GM18511 (cell line): ENCODE measurements around the gene DLGAP5.
A peak's percentile ranks its signal among the peaks of the same experiment; 100 is the strongest.

Experiments used
- ATAC-seq: cut with Tn5 transposase; IDR thresholded peaks from one replicate; pipeline ENCODE4 v1.9.1; 2021; ENCODE audit warnings: mild to moderate bottlenecking, moderate library complexity; ENCODE audit not compliant: unreplicated experiment

The DLGAP5 gene

GRCh38 chr14:55191203-55192053 is at the start of gene DLGAP5:
Gene DLGAP5, minus strand, starts transcription at chr14:55191585. Its CDS starts 2,406 bp downstream, at chr14:55189179.
- peak; percentile 96 for ATAC-seq

GRCh38 chr14:55240526-55241178 is 49.3 kb upstream of the DLGAP5 start:
- ATAC-seq: no peak

GRCh38 chr14:55239320-55239719 is 47.9 kb upstream of the DLGAP5 start:
- no peak for ATAC-seq

- no peak for ATAC-seq
Measured at GRCh38 chr14:55238019-55238680, 46.8 kb upstream of the DLGAP5 start.

- ATAC-seq: no peak
Measured at GRCh38 chr14:55233591-55233990, 42.2 kb upstream of the DLGAP5 start.

- ATAC-seq: no peak
Measured at GRCh38 chr14:55228261-55228660, 36.9 kb upstream of the DLGAP5 start.

- ATAC-seq: no peak
Measured at GRCh38 chr14:55223364-55223763, 32.0 kb upstream of the DLGAP5 start.

GRCh38 chr14:55221968-55222367 is 30.6 kb upstream of the DLGAP5 start:
- no peak for ATAC-seq

- ATAC-seq: no peak
Measured at GRCh38 chr14:55221186-55221585, 29.8 kb upstream of the DLGAP5 start.

GRCh38 chr14:55220230-55220629 is 28.8 kb upstream of the DLGAP5 start:
- no peak for ATAC-seq

- ATAC-seq: no peak
Measured at GRCh38 chr14:55212634-55213033, 21.2 kb upstream of the DLGAP5 start.

GRCh38 chr14:55207832-55208231 is 16.4 kb upstream of the DLGAP5 start:
- no peak for ATAC-seq

- no peak for ATAC-seq
Measured at GRCh38 chr14:55206175-55206693, 14.8 kb upstream of the DLGAP5 start.

- ATAC-seq: no peak
Measured at GRCh38 chr14:55201219-55202101, 10.1 kb upstream of the DLGAP5 start.

GRCh38 chr14:55200651-55201050 is 9.3 kb upstream of the DLGAP5 start:
- no peak for ATAC-seq

GRCh38 chr14:55198749-55199148 is 7.4 kb upstream of the DLGAP5 start:
- ATAC-seq: no peak

GRCh38 chr14:55194656-55195355 is 3.4 kb upstream of the DLGAP5 start:
- no peak for ATAC-seq

GRCh38 chr14:55192054-55192621 is 753 bp upstream of the DLGAP5 start:
- no peak for ATAC-seq

GRCh38 chr14:55190906-55191202 is 531 bp downstream of the DLGAP5 start:
- ATAC-seq: no peak
